Measurements from ENCODE around the gene ZNF670.

The ZNF670 gene

DNA sequence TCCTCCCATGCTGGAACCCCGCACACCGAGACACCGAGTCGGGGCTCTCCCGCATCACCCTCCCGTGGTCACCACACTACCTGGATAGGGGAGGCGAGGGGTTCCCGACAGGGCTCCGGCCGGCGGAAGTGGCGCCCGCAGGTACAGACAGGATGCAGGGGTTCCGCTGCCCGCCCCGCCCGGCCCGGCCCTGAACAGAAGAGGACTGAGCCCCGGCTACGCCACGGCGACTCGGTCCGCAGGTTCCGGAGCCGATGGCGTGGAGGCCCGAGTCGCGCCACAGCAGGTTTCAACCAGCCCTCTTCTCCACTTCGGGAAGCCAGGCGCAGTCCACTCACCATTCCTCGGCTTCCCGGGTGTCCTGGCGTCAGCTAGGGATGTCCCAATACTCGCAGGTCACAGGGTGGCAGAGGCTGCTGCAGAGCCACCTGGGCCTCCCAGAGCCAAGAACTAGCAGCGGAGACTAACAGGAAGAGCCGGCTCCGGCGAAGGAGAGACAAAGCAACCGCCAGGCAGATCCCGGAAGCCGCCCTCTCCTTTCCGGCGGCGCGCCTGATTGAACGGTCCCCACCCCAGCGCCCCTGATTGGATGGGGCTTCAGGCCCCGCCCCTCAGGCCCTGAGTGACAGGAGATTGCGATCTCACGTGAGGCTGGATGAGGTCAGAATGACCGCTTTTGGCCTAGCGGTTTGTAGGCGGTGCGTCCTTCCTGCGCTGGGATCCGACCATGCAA is 25.4 kb upstream of the ZNF670 start, which contains the start of gene ZNF669:
Gene ZNF669, minus strand, starts transcription at position 498 of the 733 bp plus-strand sequence. Its CDS starts 157 bp downstream, at position 341.
- DNase-seq = peak; percentile 90

DNA sequence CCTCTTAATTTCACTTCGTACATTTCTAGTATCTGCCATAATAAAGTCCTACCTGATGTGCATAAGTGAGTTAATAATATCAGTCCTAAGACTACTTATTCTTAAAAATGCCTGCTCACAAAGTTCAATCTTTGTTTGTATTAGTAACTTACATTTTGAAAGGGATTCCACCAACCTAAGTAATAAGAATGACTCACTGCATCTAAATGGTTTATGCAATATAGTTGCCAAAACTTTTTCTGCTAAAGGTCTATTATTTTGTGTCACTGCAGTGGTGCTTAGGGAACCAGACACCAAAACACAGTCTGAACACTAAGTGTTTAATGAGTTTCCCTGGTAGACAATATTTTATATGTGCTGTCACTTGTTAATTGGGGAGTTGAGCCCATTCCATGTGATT is 23.8 kb upstream of the ZNF670 start:
- DNase-seq = no peak

DNA sequence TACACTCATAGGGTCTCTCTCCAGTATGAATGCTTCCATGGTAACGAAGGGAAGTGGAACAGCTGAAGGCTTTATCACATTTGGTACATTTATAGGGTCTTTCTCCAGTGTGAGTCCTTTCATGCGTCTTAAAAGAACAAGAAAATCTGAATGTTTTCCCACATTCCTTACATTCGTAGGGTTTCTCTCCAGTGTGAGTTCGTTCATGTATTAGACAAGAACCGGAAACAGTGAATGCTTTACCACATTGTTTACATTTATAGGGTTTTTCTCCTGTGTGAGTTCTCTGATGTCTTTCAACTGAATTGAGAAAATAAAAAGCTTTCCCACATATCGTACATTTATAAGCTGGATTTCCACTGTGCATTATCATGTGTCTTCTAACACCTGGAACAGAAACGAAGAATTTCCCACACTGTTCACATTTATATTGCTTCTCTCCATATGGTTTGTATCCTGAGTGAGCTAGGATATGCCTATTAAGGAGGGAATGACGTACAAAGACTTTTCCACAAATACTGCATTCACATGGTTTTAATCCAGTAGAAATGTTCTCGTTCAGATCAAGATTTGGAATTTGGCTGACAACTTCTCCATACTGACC is 22.2 kb upstream of the ZNF670 start:
- no peak for DNase-seq

DNA sequence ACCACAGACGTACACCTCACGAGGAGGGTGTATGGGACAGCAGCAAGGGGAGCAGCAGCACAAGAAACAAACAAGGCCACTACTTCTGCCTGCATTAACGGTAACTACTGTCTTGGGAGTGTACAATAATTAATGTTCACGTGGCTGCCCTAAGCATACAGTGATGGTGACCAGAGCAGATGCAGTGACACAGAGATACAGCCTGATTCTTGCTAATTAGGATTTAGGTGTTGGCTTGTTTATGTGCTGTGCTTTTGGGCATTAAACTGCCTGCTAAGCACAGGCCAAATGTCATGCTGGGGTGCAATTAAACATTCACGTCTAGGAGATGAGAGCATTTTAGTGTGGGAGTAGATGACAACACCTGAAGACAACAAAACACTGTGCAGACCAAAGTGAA is 18.3 kb upstream of the ZNF670 start:
- no peak for DNase-seq

DNA sequence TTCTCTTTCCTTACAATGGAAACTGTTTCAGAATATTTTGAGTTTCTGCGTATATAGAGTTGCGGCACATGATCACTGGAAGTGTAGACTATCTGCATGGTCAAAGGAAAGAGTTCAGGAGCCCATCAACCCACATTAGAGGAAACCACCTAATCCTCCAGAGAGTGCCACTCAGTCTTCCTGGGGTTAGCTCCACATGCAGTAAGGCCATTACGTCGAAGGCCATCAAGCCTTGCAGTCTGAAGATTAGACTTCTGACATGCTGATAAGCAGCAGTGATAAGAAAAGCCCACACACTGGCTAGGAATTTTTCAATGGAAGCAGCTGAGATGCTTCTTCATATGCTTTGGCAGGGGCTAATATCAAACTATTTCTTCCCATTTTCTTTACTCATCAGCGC is 17.9 kb upstream of the ZNF670 start:
- no peak for DNase-seq

DNA sequence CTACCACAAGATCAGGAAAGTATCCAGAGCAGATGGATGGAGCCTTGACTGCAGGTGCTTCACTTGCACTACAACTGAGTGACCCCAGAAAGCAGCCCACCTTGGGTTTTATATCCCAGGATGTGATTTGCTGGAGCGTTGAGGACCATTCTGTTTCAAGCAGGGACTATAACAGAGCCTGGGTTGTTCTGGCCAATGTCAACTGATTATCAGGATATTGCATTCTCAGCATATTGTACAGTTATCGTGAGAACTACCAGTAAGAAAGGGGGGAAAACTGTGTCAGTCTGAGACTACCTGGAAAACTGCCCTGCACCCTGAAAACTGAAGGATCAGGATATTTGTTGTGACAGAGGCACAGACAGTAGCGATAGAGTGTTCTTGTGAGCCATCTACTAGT is 17.5 kb upstream of the ZNF670 start:
- no peak for DNase-seq

DNA sequence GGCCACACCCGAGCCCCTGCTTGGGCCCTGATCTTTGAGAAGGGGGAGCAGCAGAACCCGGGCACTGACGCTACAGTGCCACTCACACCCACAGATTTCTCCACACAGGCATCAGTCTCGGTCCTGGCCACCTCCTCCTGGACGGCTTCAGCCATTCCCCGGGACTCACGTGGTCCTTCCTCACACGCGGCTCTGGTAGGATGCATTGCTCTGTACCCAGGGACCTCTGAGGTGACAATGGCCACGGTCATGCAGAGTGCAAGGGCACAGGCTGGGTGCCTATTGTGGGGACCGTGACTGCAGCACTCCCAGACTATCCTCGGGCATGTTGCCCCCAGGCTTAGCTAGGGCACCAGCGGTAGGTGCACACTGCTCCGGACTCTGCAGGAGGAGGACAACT is 11.8 kb upstream of the ZNF670 start:
- no peak for DNase-seq

DNA sequence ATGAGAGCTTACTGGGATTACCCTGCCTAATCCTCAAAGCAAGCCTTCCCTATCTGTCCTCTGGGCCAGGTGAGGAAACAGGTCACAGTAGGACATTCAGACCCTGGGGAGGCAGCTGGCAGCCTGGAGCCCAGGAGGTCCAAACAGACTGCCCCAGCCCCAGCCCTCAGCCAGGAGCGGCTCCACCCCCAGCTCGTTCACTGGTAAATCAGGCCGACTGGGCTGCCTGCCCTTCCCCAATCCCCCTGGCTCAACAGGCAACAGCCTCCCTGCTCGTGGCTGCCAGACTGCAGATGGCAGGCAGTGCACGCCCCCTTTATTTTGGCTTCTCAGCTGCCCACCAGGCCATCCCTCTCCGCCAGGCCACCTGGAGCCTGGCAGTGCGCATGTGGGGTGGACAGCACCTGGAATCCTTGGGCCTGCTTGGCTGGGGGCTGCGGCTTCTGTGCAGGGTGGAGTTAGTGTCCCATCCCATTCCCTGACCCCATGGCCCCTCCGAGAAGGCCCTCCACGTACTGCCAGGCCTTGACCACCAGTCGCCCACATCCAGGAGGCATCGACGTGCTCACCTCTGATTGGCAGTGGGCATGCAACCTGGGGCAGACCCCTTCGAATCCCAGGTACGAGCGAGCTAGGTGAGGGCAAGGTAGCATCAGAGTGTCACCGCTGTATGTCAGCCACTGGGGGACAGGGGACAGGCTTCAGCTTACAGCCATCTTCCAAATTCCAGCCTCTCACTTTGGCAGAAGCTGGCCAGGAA is 11.2 kb upstream of the ZNF670 start:
- no peak for DNase-seq

DNA sequence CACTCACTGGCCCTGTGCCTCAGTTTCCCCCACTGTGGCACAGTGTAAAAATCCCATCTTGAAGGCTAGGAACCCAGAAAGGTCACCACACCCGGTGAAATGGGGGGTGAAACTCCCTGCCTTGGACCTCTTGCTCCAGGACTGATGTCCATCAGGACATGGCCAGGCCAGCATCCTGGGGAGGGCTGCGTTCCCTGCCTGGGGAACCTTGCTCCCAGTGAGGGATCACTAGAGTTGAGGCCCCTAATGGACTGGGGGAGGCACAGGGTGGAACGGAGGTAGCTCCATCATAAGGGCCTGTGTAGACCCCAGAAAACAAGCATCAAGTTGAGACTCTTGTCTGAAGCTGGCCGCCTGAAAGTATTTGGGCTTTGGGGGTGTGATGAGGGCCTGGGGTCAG is 10.4 kb upstream of the ZNF670 start:
- no peak for DNase-seq

DNA sequence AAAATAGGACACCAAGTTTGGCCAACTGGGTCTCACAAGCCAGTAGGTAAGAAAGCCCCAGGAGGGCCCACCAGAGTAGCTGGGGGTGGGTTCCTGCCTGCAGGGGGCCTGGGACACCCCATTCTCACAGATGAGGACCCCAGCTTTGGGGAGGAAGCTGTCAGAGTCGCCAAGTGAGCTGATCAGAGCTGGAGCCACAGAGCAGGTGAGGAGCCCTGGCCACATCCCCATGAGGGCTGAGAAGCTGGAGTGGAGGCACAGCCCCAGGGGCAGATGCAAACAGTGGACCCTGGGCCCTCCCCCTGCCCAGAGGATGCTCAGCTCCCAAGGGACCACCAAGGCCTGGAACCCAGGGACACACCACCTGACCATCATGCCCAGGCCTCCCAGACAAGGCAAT is 8.6 kb upstream of the ZNF670 start:
- no peak for DNase-seq

DNA sequence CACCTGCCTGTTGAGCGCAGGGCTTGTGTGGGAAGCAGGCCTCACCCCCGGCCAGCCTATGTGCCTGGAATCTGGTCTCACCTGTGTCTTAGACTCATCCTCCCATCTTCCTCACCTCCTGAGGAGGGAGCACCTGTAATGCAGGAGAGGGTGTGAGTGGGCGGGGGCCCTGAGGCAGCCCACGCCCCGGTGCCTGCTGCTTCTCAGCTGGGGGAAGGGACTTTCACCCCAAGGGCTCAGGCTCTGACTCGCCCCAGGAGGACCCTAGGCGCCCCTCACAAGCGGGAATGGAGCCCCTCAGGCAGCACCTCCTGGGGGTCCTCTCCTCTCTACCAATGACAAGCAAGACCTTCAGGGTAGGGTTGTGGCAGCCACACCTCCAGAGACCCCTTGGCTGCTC is 6.7 kb upstream of the ZNF670 start:
- DNase-seq = no peak

DNA sequence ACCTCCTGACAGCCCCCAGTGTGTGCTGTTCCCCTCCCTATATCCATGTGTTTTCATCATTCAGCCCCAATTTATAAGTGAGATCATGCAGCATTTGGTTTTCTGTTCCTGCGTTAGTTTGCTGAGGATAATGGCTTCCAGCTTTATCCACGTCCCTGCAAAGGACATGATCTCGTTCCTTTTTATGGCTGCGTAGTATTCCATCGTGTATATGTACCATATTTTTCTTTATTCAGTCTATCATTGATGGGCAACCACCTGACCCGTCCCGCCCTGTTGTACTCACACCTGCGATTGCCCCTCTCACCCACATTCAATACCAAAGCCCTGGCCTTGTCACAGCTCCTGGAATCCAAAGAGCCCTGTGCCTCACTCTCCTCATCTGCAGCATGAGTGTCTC is 6.2 kb upstream of the ZNF670 start:
- DNase-seq = no peak

DNA sequence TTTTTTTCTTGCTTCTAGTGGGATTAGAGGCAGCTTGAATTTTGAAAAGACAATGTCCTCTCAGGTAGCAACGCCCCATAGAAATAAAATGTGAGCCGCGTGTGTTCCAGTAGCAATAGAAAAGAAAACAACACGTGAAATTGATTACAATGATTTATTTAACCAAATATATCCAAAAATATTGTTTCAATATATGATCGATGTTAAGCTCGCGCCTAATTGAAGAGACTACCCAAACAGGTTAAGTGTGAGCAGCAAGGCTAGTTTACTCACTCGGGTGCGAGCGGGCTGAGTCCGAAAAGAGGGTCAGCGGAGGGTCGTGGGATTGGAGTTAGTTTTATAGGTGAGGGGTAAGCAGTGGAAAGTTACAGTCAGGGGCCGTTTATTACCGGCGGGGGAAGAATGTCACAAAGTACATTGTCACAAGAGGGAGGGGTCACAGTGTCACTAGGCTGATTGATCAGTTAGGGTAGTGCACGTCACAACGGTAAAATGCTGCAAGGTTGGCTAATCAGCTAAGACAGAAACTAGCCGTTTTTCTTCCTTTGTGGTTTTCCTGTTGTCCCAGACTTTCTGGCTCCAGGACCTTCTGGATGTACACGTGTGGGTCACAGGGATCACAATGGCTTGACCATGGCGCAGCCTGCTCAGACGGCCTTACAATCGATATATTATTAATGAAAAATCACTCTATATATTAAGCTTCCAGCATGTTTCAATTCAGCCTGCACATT is 697 bp upstream of the ZNF670 start:
- no peak for DNase-seq

DNA sequence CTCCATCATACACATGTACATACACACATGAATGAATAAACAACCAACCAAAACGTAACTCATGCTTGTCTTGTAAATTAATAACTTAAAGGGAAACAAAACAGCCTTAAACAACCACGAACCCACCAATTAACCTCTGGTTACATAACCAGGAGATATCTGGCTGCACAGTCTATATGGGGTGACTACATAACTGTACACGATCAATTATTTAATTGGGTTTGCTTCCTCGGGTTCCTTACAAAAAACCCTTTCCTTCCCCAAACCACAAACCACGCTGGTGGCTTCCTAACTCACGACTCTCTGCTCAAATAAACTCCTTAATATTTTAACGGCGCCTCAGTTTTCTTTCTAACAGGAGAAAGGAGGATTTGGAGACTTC is 744 bp downstream of the ZNF670 start:
- no peak for DNase-seq

DNA sequence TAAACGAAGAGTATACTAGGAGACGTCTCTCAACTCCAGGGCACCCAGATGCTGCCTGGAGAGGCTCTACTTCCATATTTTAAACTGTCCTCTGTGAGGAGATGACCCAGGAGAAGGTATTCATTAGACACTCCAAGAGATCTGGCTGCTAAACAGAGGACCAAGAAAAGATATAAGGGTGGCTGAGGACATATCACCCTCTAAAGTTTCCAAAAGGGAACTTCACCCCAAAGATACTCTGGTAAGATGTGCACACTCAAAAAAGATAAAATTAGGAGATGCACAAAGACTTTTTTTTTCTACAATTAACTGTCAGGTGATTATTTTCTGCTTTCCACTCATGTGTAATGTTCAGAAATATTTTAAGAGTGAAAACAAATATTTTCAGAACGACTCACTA is 1.4 kb downstream of the ZNF670 start:
- no peak for DNase-seq

DNA sequence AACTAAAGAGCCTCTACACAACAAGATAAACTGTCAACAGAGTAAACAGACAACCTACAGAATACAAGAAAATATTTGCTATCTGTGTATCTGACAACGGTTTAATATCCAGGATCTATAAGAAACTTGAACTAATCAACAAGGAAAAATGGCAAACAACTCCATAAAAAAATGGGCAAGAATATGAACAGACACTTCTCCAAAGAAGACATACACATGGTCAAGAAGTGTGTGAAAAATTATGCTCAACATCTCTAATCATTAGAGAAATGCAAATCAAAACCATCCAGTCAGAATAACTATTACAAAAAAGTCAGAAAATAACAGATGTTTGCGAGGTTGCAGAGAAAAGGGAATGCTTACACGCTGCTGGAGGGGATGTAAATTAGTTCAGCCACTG is 8.0 kb downstream of the ZNF670 start:
- no peak for DNase-seq

DNA sequence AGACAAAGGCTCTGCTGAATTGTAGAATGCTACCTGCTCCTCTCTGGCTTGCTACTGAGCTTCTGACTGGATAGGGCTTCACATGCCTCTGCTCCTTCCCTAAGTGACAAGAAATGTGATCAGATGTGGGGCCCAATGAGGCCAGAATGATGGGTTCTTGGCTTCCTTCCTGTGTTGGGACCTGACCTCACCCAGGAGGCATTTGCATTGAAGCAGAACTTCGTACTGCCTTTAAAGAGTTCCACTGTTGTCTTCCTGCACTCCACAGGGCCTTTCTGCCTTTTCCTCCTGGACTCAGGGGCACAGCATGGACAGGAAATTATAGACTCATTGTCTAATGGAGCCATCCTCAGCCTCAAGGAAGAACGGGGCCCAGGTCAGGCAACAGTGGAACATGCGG is 14.3 kb downstream of the ZNF670 start:
- no peak for DNase-seq

DNA sequence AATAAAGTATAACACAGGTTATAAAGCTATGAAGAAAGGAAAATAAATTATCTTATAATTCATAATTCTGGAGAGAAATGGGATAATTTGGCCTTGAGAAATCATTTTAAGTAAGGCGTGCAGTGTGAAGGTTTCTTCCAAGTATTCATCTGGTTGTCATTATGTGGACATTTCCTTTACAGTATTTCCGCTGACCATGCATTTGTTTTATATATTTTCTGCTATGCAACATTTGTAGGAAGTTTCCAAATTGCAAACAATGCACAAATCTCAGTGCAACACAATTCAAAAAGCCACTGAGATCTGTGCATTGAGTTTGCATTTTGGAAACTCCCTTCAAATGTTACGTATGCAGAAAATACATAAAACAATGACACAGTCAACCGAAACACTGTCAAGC is 17.8 kb downstream of the ZNF670 start:
- no peak for DNase-seq

DNA sequence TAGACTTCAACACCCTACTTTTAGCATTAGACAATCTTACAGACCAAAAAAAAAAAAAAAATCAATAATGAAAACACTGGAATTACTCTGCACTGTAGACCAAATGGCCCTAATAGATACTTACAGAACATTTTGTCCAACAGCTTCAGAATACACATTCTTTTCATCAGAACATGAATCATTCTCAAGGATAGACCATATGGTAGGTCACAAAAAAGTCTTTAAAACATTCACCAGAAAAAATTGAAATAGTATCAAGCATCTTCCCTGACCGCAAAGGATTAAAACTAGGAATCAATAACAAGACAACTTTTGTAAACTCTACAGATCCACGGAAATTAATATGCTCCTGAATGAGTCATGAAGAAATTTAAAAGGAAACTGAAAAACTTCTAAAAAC is 22.5 kb downstream of the ZNF670 start:
- DNase-seq = no peak

DNA sequence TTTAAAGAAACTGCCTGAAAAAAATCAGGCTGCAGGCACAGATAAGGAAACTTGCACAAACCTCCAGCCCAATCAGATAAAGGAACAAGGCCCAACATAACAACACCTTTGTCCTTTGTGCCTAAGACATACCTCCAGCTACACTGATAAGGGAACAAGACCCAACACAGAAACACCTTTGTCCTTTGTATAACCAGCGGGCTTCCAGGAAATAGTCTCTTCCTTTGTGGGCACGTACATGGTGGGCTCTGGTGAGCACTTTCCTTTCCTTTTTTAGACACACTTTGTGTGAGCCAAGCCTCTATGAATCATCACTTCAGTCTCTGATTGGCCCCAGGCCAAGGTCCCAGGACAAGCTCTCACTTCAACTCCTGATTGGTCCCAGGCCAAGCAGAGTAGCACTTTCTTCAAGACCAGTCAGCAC is 23.6 kb downstream of the ZNF670 start:
- no peak for DNase-seq

DNA sequence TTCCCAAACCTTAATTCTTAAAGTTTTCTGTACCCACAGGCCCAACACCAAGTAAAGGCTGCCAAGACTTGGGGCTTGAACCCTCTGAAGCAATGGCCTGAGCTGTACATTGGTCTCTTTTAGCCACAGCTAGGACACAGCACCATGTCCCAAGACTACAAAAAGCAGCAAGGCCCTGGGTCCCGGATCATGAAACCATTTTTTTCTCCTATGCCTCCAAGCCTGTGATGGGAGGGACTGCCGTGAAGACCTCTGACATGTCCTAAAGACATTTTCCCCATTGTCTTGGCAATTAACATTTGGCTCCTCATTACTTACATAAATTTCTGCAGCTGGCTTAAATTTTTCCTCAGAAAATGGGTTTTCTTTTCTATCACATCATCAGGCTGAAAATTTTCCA is 30.9 kb downstream of the ZNF670 start:
- no peak for DNase-seq

DNA sequence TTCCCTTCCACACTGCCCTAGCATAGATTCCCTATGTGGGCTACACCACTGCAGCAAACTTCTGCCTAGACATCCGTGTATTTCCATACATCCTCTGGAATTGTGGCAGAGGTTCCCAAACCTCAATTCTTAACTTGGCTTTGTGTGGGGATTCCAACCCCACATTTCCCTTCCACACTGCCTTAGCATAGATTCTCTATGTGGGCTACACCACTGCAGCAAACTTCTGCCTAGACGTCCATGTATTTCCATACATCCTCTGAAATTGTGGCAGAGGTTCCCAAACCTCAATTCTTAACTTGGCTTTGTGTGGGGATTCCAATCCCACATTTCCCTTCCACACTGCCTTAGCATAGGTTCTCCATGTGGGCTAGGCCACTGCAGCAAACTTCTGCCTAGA is 31.4 kb downstream of the ZNF670 start:
- DNase-seq = no peak

DNA sequence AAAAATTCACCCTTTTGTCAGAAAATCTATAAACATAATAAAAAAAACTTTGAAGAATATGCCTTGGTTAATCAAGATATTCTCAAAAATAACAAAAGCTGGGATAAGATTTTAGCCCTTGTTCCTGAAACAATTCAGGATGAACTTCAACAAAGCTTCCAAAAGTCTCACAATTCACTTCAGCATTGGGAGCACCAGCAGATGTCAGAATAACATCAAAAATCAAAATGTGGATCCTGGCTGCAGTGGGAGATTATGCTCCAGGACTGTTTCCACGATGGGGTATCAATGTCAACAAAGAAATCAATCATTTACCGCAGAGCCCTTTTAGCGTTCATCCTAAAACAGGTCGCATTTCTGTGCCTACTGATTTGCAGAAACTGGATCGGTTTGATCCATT is 35.2 kb downstream of the ZNF670 start:
- no peak for DNase-seq

Data from T1000 (cell line).